CD4-positive, CD25-positive, alpha-beta regulatory T cell (primary cell): ENCODE data around the gene KIFC3. TPM values are rescaled to one million over a fixed set of nuclear protein-coding genes. Genes with fewer than 3 reads are reported as not detected.

Source experiments
- ATAC-seq, 2 donors: fragments of 150-1000 bp; cut with Tn5 transposase; one replicate each; pipeline ENCODE4 v1.10.0; 2021; ENCODE audit warnings: low read depth in 2 of 2, moderate number of reproducible peaks in 2 of 2, moderate library complexity in 1 of 2
- DNase-seq, 3 donors: peaks; one replicate each; pipeline versions ENCODE4 v3.0.0 to v3.0.0-alpha.2; 2012 to 2022; ENCODE audit warnings: mixed read lengths in 1 of 3
- H3K27ac ChIP-seq: one replicate; pipeline ENCODE4 v1.7.0; 2013; ENCODE audit warnings: mild to moderate bottlenecking, low read length; ENCODE audit not compliant: insufficient read depth, poor library complexity, severe bottlenecking
- H3K27me3 ChIP-seq: one replicate; pipeline ENCODE4 v1.7.0; 2013; ENCODE audit warnings: low read length; ENCODE audit not compliant: control insufficient read depth, insufficient read depth
- H3K36me3 ChIP-seq: one replicate; pipeline ENCODE4 v1.7.0; 2013; ENCODE audit warnings: mild to moderate bottlenecking, low read length, moderate library complexity; ENCODE audit not compliant: control insufficient read depth, insufficient read depth
- H3K4me1 ChIP-seq: 2 replicates; pipeline ENCODE4 v1.7.0; 2013; ENCODE audit warnings: mild to moderate bottlenecking, low read length; ENCODE audit not compliant: insufficient read depth, control insufficient read depth, poor library complexity, severe bottlenecking
- H3K4me3 ChIP-seq: one replicate; pipeline ENCODE4 v1.7.0; 2013; ENCODE audit warnings: low read depth, mild to moderate bottlenecking, low read length, moderate library complexity
- H3K9me3 ChIP-seq, 2 experiments: 1 replicate in 1 of 2; 2 replicates in 1 of 2; pipeline ENCODE4 v1.7.0; 2013; ENCODE audit warnings: low read length in 2 of 2, mild to moderate bottlenecking in 1 of 2, moderate library complexity in 1 of 2; ENCODE audit not compliant: control insufficient read depth in 2 of 2
- H3K27ac Mint-ChIP-seq, 3 donors: one replicate each; pipeline ENCODE4 v1.8.0; 2020 to 2022; ENCODE audit warnings: mild to moderate bottlenecking in 3 of 3, mixed read lengths in 3 of 3, moderate library complexity in 2 of 3
- H3K27me3 Mint-ChIP-seq: one replicate; pipeline ENCODE4 v1.8.0; 2022; ENCODE audit warnings: mild to moderate bottlenecking, mixed read lengths
- H3K36me3 Mint-ChIP-seq: one replicate; pipeline ENCODE4 v1.8.0; 2020; ENCODE audit warnings: mixed read lengths
- H3K4me1 Mint-ChIP-seq, 4 donors: one replicate each; pipeline ENCODE4 v1.8.0; 2020 to 2022; ENCODE audit warnings: mixed read lengths in 4 of 4, mild to moderate bottlenecking in 1 of 4
- H3K4me3 Mint-ChIP-seq, 4 donors: one replicate each; pipeline ENCODE4 v1.8.0; 2020 to 2022; ENCODE audit warnings: mild to moderate bottlenecking in 4 of 4, mixed read lengths in 4 of 4, moderate library complexity in 3 of 4
- H3K9me3 Mint-ChIP-seq, 7 donors: one replicate each; pipeline ENCODE4 v1.8.0; 2020 to 2022; ENCODE audit warnings: mixed read lengths in 7 of 7, mild to moderate bottlenecking in 3 of 7, moderate library complexity in 2 of 7
- polyA plus RNA-seq, 4 donors: library from polyadenylated mRNA; unstranded; fragments of 300-500 nt; fragmentation: Illumina TruSeq; gene quantifications; one replicate each; pipeline ENCODE4 v1.2.3, GENCODE V29; 2021
- total RNA-seq: library from RNA; stranded (reverse); gene quantifications from one replicate; pipeline ENCODE4 v1.2.3, GENCODE V29; 2022

KIFC3 gene
- total and polyA plus RNA-seq, 5 donors from 2014 or later = 1.2 TPM; not detected in 4

DNA sequence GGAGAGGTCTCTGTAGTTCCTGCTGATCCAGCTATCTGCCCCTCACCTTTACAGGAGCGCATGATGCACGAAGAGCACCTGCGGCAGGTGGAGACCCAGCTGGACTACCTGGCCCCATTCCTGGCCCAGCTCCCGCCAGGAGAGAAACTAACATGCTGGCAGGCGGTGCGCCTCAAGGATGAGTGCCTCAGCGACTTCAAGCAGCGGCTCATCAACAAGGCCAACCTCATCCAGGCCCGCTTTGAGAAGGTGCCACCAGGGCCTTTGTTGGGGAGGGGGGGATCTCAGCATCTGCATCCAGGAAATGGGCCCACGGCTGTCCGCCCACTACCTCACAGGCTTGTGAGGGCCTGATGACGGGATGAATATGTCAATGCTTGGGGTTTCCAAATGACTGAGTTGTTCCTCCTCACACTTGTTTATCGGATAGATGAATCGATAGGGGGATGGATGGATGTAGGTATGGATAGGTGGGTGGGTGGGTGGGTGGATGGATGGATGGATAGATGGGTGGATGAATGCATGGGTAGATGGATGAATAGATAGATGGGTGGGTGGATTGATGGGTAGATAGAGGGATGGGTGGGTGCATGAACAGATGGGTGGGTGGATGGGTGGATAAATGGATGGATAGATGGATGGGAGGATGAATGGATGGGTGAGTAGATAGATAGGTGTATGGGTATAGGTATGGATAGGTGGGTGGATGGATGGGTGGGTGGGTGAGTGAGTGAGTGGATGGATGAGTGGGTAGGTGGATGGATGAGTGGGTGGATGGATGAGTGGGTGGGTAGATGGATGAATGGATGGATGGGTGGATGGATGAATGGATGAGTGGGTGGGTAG is 73.7 kb downstream of the KIFC3 start:
- peaks cover 0 to 6% (median 0%) of the 10 kb centered on the region in 7 donors for H3K9me3 Mint-ChIP-seq
- Histone ChIP-seq H3K4me1 (no peaks in the 10 kb centered on the region), H3K9me3 (no peaks in the 10 kb centered on the region), H3K36me3 (no peaks in the 10 kb centered on the region), H3K27me3 (no peaks in the 10 kb centered on the region), H3K27ac (no peak overlapping the region), H3K4me3 (no peak overlapping the region)
- H3K4me3 Mint-ChIP-seq = no peak overlapping the region
- peaks cover 0 to 6% (median 0%) of the 10 kb centered on the region in 4 donors for H3K4me1 Mint-ChIP-seq
- ATAC-seq = no peak
- DNase-seq = no peak
- no peaks in the 10 kb centered on the region for H3K27me3 Mint-ChIP-seq
- H3K36me3 Mint-ChIP-seq = peaks cover 9% of the 10 kb centered on the region
- H3K27ac Mint-ChIP-seq = no peak overlapping the region

- Mint-ChIP-seq H3K27ac (no peak overlapping the region), H3K4me3 (no peak overlapping the region), H3K27me3 (no peaks in the 10 kb centered on the region), H3K9me3 (peaks cover 0 to 5% (median 0%) of the 10 kb centered on the region in 7 donors), H3K36me3 (peaks cover 2% of the 10 kb centered on the region), H3K4me1 (no peaks in the 10 kb centered on the region)
- no peaks in the 10 kb centered on the region for H3K9me3 ChIP-seq
- H3K36me3 ChIP-seq = no peaks in the 10 kb centered on the region
- H3K4me1 ChIP-seq = no peaks in the 10 kb centered on the region
- DNase-seq (no peak), ATAC-seq (no peak)
- no peak overlapping the region for H3K4me3 ChIP-seq
- H3K27ac ChIP-seq = no peak overlapping the region
- H3K27me3 ChIP-seq = no peaks in the 10 kb centered on the region
Observed at GRCh38 chr16:57727610-57728009, 74.7 kb downstream of the KIFC3 start.

DNA sequence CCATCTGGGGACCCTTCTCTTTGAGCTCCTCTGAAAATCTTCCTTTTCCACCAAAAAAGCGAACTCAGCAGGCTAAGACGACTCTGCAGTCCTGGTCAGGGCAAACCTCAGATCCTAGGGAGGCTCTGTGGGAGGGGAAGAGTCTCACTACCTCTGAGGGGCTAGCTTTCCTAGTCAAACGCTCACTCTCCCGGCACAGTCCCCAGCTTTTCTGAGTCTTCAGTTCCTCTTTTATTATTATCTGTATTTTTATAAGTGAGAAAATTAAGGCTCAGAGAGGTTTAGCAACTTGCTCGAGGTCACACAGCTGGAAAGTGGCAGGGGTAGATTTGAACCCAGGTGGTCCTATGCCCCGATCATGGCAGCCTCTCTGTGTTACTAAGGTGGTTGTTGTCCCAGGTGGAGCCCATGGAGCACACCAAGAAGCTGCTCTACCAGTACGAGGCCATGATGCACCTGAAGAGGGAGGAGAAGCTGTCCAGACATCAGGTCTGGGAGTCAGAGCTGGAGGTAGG is 75.8 kb downstream of the KIFC3 start:
- H3K9me3 Mint-ChIP-seq = peaks cover 0 to 2% (median 0%) of the 10 kb centered on the region in 7 donors
- no peaks in the 10 kb centered on the region for H3K4me1 Mint-ChIP-seq
- Histone ChIP-seq H3K4me1 (no peaks in the 10 kb centered on the region), H3K27ac (no peak overlapping the region), H3K27me3 (no peaks in the 10 kb centered on the region), H3K36me3 (no peaks in the 10 kb centered on the region), H3K9me3 (no peaks in the 10 kb centered on the region), H3K4me3 (no peak overlapping the region)
- H3K27ac Mint-ChIP-seq = no peak overlapping the region
- no peak for ATAC-seq
- no peak for DNase-seq
- peak overlapping the region in 1 of 4 donors; percentile 18 for H3K4me3 Mint-ChIP-seq
- H3K36me3 Mint-ChIP-seq = no peaks in the 10 kb centered on the region
- H3K27me3 Mint-ChIP-seq = no peaks in the 10 kb centered on the region

GRCh38 chr16:57725976-57726375 is 76.3 kb downstream of the KIFC3 start:
- Mint-ChIP-seq H3K9me3 (peaks cover 0 to 2% (median 0%) of the 10 kb centered on the region in 7 donors), H3K27ac (no peak overlapping the region), H3K4me1 (no peaks in the 10 kb centered on the region), H3K27me3 (no peaks in the 10 kb centered on the region), H3K36me3 (no peaks in the 10 kb centered on the region), H3K4me3 (no peak overlapping the region)
- no peaks in the 10 kb centered on the region for H3K27me3 ChIP-seq
- H3K4me1 ChIP-seq = no peaks in the 10 kb centered on the region
- no peak for ATAC-seq
- no peak overlapping the region for H3K4me3 ChIP-seq
- no peak overlapping the region for H3K27ac ChIP-seq
- H3K36me3 ChIP-seq = no peaks in the 10 kb centered on the region
- no peaks in the 10 kb centered on the region for H3K9me3 ChIP-seq
- no peak for DNase-seq

GRCh38 chr16:57725554-57725953 is 76.7 kb downstream of the KIFC3 start:
- H3K9me3 Mint-ChIP-seq = peaks cover 0 to 2% (median 0%) of the 10 kb centered on the region in 7 donors
- Histone ChIP-seq H3K27ac (no peak overlapping the region), H3K36me3 (no peaks in the 10 kb centered on the region), H3K27me3 (no peaks in the 10 kb centered on the region), H3K9me3 (no peaks in the 10 kb centered on the region), H3K4me1 (no peaks in the 10 kb centered on the region), H3K4me3 (no peak overlapping the region)
- H3K27me3 Mint-ChIP-seq = no peaks in the 10 kb centered on the region
- no peaks in the 10 kb centered on the region for H3K36me3 Mint-ChIP-seq
- H3K4me1 Mint-ChIP-seq = no peaks in the 10 kb centered on the region
- H3K27ac Mint-ChIP-seq = no peak overlapping the region
- no peak overlapping the region for H3K4me3 Mint-ChIP-seq
- no peak for DNase-seq
- ATAC-seq = no peak

- H3K27ac ChIP-seq = no peak overlapping the region
- Mint-ChIP-seq H3K27me3 (no peaks in the 10 kb centered on the region), H3K36me3 (no peaks in the 10 kb centered on the region), H3K4me3 (no peak overlapping the region), H3K27ac (no peak overlapping the region), H3K4me1 (no peaks in the 10 kb centered on the region), H3K9me3 (peaks cover 0 to 2% (median 0%) of the 10 kb centered on the region in 7 donors)
- no peak overlapping the region for H3K4me3 ChIP-seq
- H3K9me3 ChIP-seq = no peaks in the 10 kb centered on the region
- no peak for DNase-seq
- H3K36me3 ChIP-seq = no peaks in the 10 kb centered on the region
- ATAC-seq = no peak
- no peaks in the 10 kb centered on the region for H3K27me3 ChIP-seq
- H3K4me1 ChIP-seq = no peaks in the 10 kb centered on the region
Observed at GRCh38 chr16:57725151-57725550, 77.1 kb downstream of the KIFC3 start.

DNA sequence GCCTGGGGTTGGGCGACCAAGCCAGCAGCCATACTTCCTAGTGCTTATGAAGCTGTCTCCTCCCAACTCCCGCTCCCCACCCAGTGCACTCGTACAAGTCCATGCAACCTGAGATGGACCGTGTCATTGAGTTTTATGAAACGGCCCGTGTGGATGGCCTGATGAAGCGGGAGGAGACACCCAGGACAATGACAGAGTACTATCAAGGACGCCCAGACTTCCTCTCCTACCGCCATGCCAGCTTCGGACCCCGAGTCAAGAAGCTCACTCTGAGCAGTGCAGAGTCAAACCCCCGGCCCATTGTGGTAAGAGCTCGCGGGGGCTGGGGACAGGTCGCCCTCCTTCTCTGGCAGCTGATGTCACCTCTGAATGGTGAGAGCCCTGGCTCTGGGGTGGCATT is 77.8 kb downstream of the KIFC3 start:
- Mint-ChIP-seq H3K27ac (no peak overlapping the region), H3K4me1 (no peaks in the 10 kb centered on the region), H3K36me3 (no peaks in the 10 kb centered on the region), H3K27me3 (peaks cover 2% of the 10 kb centered on the region), H3K9me3 (peaks cover 0 to 2% (median 0%) of the 10 kb centered on the region in 7 donors), H3K4me3 (peak overlapping the region in 1 of 4 donors; percentile 38)
- DNase-seq = no peak
- no peak for ATAC-seq
- Histone ChIP-seq H3K27ac (no peak overlapping the region), H3K36me3 (no peaks in the 10 kb centered on the region), H3K9me3 (no peaks in the 10 kb centered on the region), H3K4me1 (no peaks in the 10 kb centered on the region), H3K27me3 (no peaks in the 10 kb centered on the region), H3K4me3 (no peak overlapping the region)

DNA sequence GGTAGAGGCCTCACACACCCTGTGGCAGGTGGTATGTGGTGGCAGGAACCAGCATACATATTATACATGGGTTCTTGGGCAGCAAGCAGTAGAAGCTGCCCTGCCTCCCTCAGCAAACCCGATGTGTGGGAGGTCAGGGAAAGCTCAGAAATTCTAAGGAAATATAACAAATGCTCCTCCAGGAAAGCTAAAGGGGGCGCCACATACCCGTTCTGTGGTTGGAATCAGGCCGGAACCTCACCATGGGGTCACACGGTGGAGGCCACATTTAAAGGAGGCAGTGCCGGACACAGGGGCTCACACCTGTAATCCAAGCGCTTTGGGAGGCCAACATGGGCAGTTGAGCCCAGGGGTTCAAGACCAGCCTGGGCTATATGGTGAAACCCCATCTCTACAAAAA is 79.1 kb downstream of the KIFC3 start:
- Histone ChIP-seq H3K9me3 (no peaks in the 10 kb centered on the region), H3K4me3 (no peak overlapping the region), H3K4me1 (no peaks in the 10 kb centered on the region), H3K27ac (no peak overlapping the region), H3K36me3 (no peaks in the 10 kb centered on the region), H3K27me3 (no peaks in the 10 kb centered on the region)
- no peak for ATAC-seq
- H3K4me3 Mint-ChIP-seq = no peak overlapping the region
- peaks cover 9% of the 10 kb centered on the region for H3K27me3 Mint-ChIP-seq
- DNase-seq = no peak
- no peak overlapping the region for H3K27ac Mint-ChIP-seq
- H3K9me3 Mint-ChIP-seq = peaks cover 0 to 2% (median 0%) of the 10 kb centered on the region in 7 donors
- H3K4me1 Mint-ChIP-seq = no peaks in the 10 kb centered on the region
- no peaks in the 10 kb centered on the region for H3K36me3 Mint-ChIP-seq
